Nephron progenitor cell (in vitro differentiated cells): ENCODE results near the gene MMP12.

Experiments
- DNase-seq: peaks from one replicate; pipeline ENCODE4 v3.0.0; 2021
- H3K27ac Mint-ChIP-seq: 2 replicates; pipeline ENCODE4 v1.8.0; 2021; ENCODE audit warnings: mild to moderate bottlenecking, moderate library complexity, mixed read lengths
- H3K27me3 Mint-ChIP-seq: 2 replicates; pipeline ENCODE4 v1.8.0; 2021; ENCODE audit warnings: mild to moderate bottlenecking, low read depth, mixed read lengths; ENCODE audit not compliant: poor library complexity
- H3K36me3 Mint-ChIP-seq: 2 replicates; pipeline ENCODE4 v1.8.0; 2021; ENCODE audit warnings: low read depth, mixed read lengths
- H3K4me1 Mint-ChIP-seq: 2 replicates; pipeline ENCODE4 v1.8.0; 2021; ENCODE audit warnings: mixed read lengths
- H3K4me3 Mint-ChIP-seq: 2 replicates; pipeline ENCODE4 v1.8.0; 2021; ENCODE audit warnings: mild to moderate bottlenecking, moderate library complexity, mixed read lengths
- H3K9me3 Mint-ChIP-seq: 2 replicates; pipeline ENCODE4 v1.8.0; 2021; ENCODE audit warnings: mild to moderate bottlenecking, moderate library complexity, mixed read lengths
- CTCF ChIP-seq: fragments of 200-600 bp; sonication (generic); IDR thresholded peaks from 2 replicates; pipeline ENCODE4 v1.5.0; 2021; ENCODE audit warnings: antibody characterized with exemption

Gene MMP12

GRCh38 chr11:102843489-102843888 lies 31.3 kb downstream of the MMP12 start, which contains the start of gene MMP3:
TSS of gene MMP3 (minus strand) at chr11:102843609. CDS start at chr11:102843546, 63 bp downstream.
- H3K4me1 Mint-ChIP-seq: no peaks in the 10 kb centered on the region
- H3K4me3 Mint-ChIP-seq: no peak within 1 kb of the TSS
- peaks cover 3% of the 10 kb centered on the region for H3K9me3 Mint-ChIP-seq
- TF ChIP-seq CTCF: no peak
- no peaks in the 10 kb centered on the region for H3K36me3 Mint-ChIP-seq
- H3K27ac Mint-ChIP-seq: no peak within 1 kb of the TSS
- peaks cover 5% of the 10 kb centered on the region for H3K27me3 Mint-ChIP-seq
- DNase-seq: no peak

- no peak overlapping the region for H3K27ac Mint-ChIP-seq
- no peak for TF ChIP-seq CTCF
- H3K4me3 Mint-ChIP-seq: no peak overlapping the region
- H3K9me3 Mint-ChIP-seq: peaks cover 3% of the 10 kb centered on the region
- peaks cover 5% of the 10 kb centered on the region for H3K27me3 Mint-ChIP-seq
- H3K36me3 Mint-ChIP-seq: no peaks in the 10 kb centered on the region
- no peak for DNase-seq
- H3K4me1 Mint-ChIP-seq: no peaks in the 10 kb centered on the region
These were observed 31.9 kb downstream of the MMP12 start for GRCh38 chr11:102842930-102843329.

- DNase-seq: no peak
- H3K9me3 Mint-ChIP-seq: no peaks in the 10 kb centered on the region
- H3K4me3 Mint-ChIP-seq: no peak overlapping the region
- peaks cover 3% of the 10 kb centered on the region for H3K27me3 Mint-ChIP-seq
- no peaks in the 10 kb centered on the region for H3K36me3 Mint-ChIP-seq
- H3K27ac Mint-ChIP-seq: no peak overlapping the region
- TF ChIP-seq CTCF: no peak
- peaks cover 23% of the 10 kb centered on the region for H3K4me1 Mint-ChIP-seq
These were observed 34.8 kb downstream of the MMP12 start for GRCh38 chr11:102840018-102840417.

GRCh38 chr11:102837646-102838045 lies 37.1 kb downstream of the MMP12 start:
- H3K27me3 Mint-ChIP-seq: no peaks in the 10 kb centered on the region
- H3K9me3 Mint-ChIP-seq: no peaks in the 10 kb centered on the region
- no peak overlapping the region for H3K4me3 Mint-ChIP-seq
- H3K36me3 Mint-ChIP-seq: no peaks in the 10 kb centered on the region
- peaks cover 23% of the 10 kb centered on the region for H3K4me1 Mint-ChIP-seq
- no peak for DNase-seq
- H3K27ac Mint-ChIP-seq: no peak overlapping the region
- no peak for TF ChIP-seq CTCF

GRCh38 chr11:102837156-102837555 lies 37.6 kb downstream of the MMP12 start:
- Mint-ChIP-seq H3K36me3 (no peaks in the 10 kb centered on the region), H3K4me3 (no peak overlapping the region), H3K27ac (no peak overlapping the region), H3K9me3 (no peaks in the 10 kb centered on the region), H3K27me3 (no peaks in the 10 kb centered on the region), H3K4me1 (peaks cover 23% of the 10 kb centered on the region)
- TF ChIP-seq CTCF: no peak
- no peak for DNase-seq

- Mint-ChIP-seq H3K4me1 (peaks cover 23% of the 10 kb centered on the region), H3K36me3 (no peaks in the 10 kb centered on the region), H3K27ac (peak overlapping the region; percentile 46), H3K27me3 (no peaks in the 10 kb centered on the region), H3K9me3 (no peaks in the 10 kb centered on the region), H3K4me3 (no peak overlapping the region)
- TF ChIP-seq CTCF: no peak
- no peak for DNase-seq
These were observed 38.4 kb downstream of the MMP12 start for GRCh38 chr11:102836290-102836875.
